GM21390 (cell line): ENCODE results near the gene LATS2.

Source experiments
- ATAC-seq: cut with Tn5 transposase; IDR thresholded peaks from one replicate; pipeline ENCODE4 v1.9.1; 2021; ENCODE audit not compliant: unreplicated experiment

LATS2 gene

GRCh38 chr13:21048901-21049698 lies 12.3 kb downstream of the LATS2 start:
- no peak for ATAC-seq

- ATAC-seq, result no peak
These were observed 13.6 kb downstream of the LATS2 start for GRCh38 chr13:21047591-21048282.

GRCh38 chr13:21047087-21047486 lies 14.3 kb downstream of the LATS2 start:
- ATAC-seq, result no peak

DNA sequence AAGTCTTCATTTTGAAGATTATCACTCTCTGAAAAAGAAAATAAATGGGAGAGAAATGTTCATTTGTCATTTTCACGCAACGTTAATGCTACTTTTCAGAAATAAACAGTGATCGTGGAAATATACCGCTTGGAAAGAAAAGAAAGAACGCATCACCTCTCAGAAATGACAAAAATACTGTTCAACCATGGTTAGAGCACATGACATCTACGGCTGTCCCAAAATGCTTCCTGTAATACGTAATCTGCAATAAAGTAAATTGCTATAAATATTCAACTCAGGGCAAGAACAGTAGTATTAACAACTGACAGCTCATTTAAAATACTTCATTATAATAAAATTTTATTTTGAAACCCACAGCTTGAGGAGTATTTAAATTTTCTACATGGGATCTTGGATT lies 15.2 kb downstream of the LATS2 start:
- no peak for ATAC-seq

- no peak for ATAC-seq
These were observed 16.3 kb downstream of the LATS2 start for GRCh38 chr13:21045100-21045499.

- ATAC-seq, result no peak
These were observed 17.5 kb downstream of the LATS2 start for GRCh38 chr13:21043898-21044297.

DNA sequence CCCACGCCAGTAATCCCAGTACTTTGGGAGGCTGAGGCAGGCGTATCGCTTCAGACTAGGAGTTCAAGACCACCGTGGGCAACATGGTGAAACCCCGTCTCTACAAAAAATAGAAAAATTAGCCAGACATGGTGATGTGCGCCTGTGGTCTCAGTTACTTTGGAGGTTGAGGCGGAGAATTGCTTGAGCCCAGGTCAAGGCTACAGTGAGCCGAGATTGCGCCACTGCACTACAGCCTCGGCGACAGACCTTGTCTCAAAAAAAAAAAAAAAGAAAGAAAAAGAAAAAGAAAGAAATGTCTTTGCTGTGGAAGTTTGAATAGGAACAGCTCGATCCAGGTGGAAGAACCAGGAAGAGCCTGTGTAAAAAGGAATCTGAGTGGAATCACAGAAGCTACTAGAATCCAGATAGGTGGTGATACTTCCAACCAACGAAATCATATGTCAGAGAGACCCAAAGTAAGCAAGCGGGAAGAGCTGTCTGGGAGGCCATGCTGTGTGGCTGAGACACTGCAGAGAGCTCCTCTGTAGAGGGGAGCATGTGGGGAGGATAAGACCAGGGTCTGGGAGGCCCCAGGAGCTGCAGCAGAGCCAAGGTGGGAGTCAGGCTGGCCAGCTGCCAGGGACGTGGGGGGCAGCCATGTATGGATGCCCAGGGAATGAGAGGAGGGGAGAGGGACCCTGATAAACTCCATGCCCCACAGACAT lies 21.1 kb downstream of the LATS2 start:
- ATAC-seq, result no peak

DNA sequence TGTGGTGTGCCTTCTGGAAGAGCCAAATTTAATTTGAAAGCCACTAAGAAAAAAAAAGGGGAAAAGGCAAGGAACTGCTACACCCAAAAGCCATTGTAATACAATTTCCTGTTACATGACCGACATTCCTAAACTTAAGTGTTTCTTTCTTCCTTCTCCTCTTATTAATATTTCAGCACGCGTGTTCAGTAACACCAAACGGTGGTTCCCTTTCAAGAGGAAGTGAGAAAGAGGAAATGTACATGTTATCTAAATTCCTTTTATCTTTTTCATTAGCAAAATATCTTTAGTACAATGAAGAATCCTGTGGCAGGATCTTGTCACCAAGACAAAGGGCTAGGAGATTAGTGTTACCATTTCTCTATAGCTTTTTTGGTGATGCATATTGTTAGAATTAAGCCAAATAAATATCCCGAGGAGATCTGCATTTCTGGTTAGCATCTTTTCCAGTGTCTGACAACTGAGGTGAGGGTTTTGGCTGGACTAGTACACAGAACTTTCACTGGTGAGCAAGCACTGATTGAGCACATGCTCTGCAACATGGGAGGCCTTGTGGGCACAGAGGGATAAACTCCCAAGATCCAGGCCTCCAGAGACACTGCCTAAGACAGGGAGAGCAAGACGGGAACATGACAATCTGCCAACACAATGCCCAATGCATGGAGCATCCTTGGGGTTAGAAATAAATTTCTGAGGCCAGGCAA lies 22.1 kb downstream of the LATS2 start:
- no peak for ATAC-seq

GRCh38 chr13:21037656-21038055 lies 23.7 kb downstream of the LATS2 start:
- ATAC-seq, result no peak

- no peak for ATAC-seq
These were observed 25.9 kb downstream of the LATS2 start for GRCh38 chr13:21035498-21035897.

DNA sequence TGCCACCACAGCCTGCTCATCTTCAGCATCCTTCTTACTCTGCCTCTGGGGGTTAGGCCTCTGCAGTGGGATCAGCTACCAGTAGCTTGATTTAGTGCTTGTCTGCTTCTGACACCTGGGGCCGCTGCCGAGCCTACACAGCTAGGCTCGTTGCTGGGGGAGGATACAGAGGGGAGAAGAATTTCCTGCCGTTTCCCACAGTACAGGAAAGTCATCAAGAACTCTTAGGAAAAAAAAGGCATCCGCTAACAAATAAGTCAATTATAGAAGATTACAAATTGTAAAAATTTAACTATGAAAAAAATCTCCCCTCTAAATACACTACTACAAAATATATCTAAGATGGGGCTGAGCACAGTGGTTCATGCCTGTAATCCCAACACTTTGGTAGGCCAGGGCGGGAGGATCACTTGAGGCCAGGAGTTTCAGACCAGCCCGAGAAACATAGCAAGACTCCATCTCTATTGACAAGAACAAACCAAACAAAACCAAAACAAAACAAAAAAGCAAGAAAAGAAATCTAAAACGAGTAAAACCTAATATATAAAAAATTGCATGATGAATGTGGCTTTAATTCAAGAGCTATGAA lies 26.7 kb downstream of the LATS2 start:
- no peak for ATAC-seq

GRCh38 chr13:21033856-21034602 lies 27.4 kb downstream of the LATS2 start:
- no peak for ATAC-seq

GRCh38 chr13:21033212-21033840 lies 28.1 kb downstream of the LATS2 start:
- ATAC-seq, result no peak

DNA sequence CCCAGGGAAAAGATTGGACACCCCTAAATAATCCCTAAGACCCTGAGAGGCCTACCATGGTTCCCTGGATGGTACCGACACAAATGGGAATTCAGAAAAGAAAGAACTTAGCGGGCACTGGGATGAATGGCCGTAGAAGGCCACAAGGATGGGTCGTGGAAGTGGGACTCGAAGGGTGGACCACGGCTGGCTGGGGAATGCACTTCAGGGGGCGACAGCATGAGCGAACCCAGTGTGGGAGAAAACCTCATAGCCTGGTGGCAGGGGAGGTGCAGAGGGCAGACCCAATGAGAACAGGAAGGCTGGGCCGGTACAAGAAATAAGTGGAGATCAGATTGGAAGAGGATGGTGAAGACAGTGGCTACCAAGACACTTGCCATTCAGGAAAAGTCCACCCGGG lies 28.7 kb downstream of the LATS2 start:
- no peak for ATAC-seq

GRCh38 chr13:21031594-21032275 lies 29.7 kb downstream of the LATS2 start:
- ATAC-seq, result no peak

GRCh38 chr13:21025539-21025938 lies 35.8 kb downstream of the LATS2 start:
- ATAC-seq, result no peak

- ATAC-seq, result no peak
These were observed 39.1 kb downstream of the LATS2 start for GRCh38 chr13:21022056-21022979.

DNA sequence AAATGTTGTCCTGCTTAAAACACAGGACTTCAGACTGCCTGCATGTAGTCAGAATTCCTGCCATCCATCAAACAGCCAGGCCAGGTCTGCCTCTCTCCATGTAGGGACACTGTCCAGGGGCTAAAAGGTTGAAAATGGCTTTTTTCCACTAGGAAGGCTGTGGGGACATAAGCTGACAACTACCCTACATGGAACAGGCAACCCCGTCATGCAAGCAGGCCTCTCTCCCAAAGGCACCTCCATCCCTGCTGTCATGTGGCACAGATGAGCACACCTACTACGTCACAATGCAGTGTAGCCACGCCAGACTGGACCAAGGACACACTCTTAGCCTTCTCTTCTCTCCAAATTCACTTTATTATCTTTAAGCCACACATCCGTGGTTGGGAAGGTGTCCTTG lies 40.8 kb downstream of the LATS2 start:
- ATAC-seq, result no peak
